ENCODE data around the gene GULP1. TPM values are rescaled to one million over a fixed set of nuclear protein-coding genes. Genes with fewer than 3 reads are reported as not detected.
"Not testable (repeated sequence)": the region's sequence is repeated elsewhere in the genome, so short reads cannot be mapped to it uniquely, and the experiment has no call there.

Gene GULP1
- polyA plus RNA-seq, 4 donors, result 7.1 to 33.7 (median 18.9) TPM

DNA sequence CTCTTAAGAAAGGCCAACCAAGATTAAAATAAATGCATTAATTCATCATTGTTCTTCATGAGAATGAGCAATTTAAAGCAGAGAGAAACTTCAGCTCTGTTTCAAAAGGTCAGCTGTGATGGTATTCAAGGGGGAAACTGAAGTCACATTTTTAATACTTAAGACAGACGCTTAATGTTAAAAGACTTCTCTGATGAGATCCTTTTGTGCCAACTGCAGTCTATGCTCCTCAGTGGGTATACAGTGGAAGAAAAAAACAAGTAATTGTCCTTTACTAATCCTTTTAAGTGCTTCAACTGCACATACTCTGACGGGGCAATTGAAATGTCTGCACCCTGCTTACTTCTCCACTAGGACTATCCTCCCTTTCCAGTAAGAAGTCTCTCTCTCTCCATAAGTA lies 309.7 kb downstream of the GULP1 start:
- no peak for FAIRE-seq
- H3K4me3 ChIP-seq (ENCODE audit: low read depth in 1 of 3, low read length in 3 of 3), result no peak overlapping the region
- H3K4me1 ChIP-seq (ENCODE audit: control insufficient read depth in 3 of 3, insufficient read depth in 2 of 3, low read depth in 1 of 3, low read length in 2 of 3), result peaks cover 0 to 4% (median 0%) of the 10 kb centered on the region in 3 donors
- no peak overlapping the region for H3K27ac ChIP-seq (ENCODE audit: low read depth in 1 of 3, low read length in 2 of 3)
- DNase-seq, result no peak
- H3K36me3 ChIP-seq (ENCODE audit: control insufficient read depth in 3 of 3, insufficient read depth in 2 of 3, low read depth in 1 of 3, low read length in 3 of 3), result no peaks in the 10 kb centered on the region
- WGBS, 3 donors, result 70 to 88% (median 86%) methylated on average over 2 of the region's 2 CpGs
- H3K9me3 ChIP-seq (ENCODE audit: control insufficient read depth in 2 of 2, insufficient read depth in 1 of 2, low read depth in 1 of 2, low read length in 1 of 2), result peaks cover 0 to 4% of the 10 kb centered on the region in 2 donors
- no peaks in the 10 kb centered on the region for H3K27me3 ChIP-seq (ENCODE audit: control insufficient read depth in 3 of 3, insufficient read depth in 3 of 3, low read length in 3 of 3)

DNA sequence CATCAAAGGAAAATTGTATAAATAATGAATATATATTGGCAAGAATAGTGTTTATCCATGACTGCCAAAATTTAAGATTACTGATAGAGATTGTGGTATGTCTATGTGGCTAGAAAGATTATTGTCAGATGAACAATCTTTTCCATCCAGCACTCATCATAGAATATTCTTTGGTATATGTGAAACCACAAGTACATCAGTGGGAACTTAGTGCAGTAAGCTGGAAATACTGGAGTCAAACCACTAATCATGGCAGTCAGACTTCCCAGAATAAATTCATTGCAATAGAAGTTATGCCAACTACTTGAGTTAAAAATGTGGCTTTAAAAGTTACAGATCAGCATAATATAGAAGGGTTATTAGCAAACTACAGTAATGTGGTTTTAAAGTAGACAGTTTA lies 310.3 kb downstream of the GULP1 start:
- Histone ChIP-seq H3K27me3 (ENCODE audit: control insufficient read depth in 3 of 3, insufficient read depth in 3 of 3, low read length in 3 of 3) (no peaks in the 10 kb centered on the region), H3K4me1 (ENCODE audit: control insufficient read depth in 3 of 3, insufficient read depth in 2 of 3, low read depth in 1 of 3, low read length in 2 of 3) (peaks cover 0 to 4% (median 0%) of the 10 kb centered on the region in 3 donors), H3K36me3 (ENCODE audit: control insufficient read depth in 3 of 3, insufficient read depth in 2 of 3, low read depth in 1 of 3, low read length in 3 of 3) (no peaks in the 10 kb centered on the region), H3K27ac (ENCODE audit: low read depth in 1 of 3, low read length in 2 of 3) (no peak overlapping the region), H3K9me3 (ENCODE audit: control insufficient read depth in 2 of 2, insufficient read depth in 1 of 2, low read depth in 1 of 2, low read length in 1 of 2) (peaks cover 0 to 4% of the 10 kb centered on the region in 2 donors), H3K4me3 (ENCODE audit: low read depth in 1 of 3, low read length in 3 of 3) (no peak overlapping the region)
- DNase-seq (no peak), FAIRE-seq (no peak)

DNA sequence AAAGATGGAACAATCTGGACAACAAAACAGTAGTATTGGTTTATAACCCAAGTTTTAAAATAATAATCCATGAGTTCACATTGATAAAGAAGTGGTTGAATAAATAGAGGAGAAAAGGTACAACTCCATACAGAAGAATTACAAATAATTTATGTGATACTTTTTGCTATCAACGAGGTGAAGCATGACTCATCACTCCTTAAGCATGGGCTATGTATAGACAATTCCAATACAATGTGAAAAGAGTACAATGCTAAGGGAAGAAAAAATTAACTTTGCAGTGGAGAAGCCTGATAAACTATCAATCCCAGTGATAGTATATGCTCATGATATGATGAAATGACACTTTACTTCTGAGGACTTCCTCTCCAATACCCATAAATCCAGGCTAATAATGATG lies 312.9 kb downstream of the GULP1 start:
- Histone ChIP-seq H3K4me3 (ENCODE audit: low read depth in 1 of 3, low read length in 3 of 3) (no peak overlapping the region), H3K36me3 (ENCODE audit: control insufficient read depth in 3 of 3, insufficient read depth in 2 of 3, low read depth in 1 of 3, low read length in 3 of 3) (no peaks in the 10 kb centered on the region), H3K27ac (ENCODE audit: low read depth in 1 of 3, low read length in 2 of 3) (no peak overlapping the region), H3K4me1 (ENCODE audit: control insufficient read depth in 3 of 3, insufficient read depth in 2 of 3, low read depth in 1 of 3, low read length in 2 of 3) (no peaks in the 10 kb centered on the region), H3K9me3 (ENCODE audit: control insufficient read depth in 2 of 2, insufficient read depth in 1 of 2, low read depth in 1 of 2, low read length in 1 of 2) (peaks cover 0 to 4% of the 10 kb centered on the region in 2 donors), H3K27me3 (ENCODE audit: control insufficient read depth in 3 of 3, insufficient read depth in 3 of 3, low read length in 3 of 3) (no peaks in the 10 kb centered on the region)
- no peak for FAIRE-seq
- WGBS, 3 donors, result 33 to 60% (median 39%) methylated on average over 1 of the region's 1 CpG
- DNase-seq, result no peak

GRCh38 chr2:188605609-188606584 lies 314.2 kb downstream of the GULP1 start:
- not testable (repeated sequence) for H3K9me3 ChIP-seq (ENCODE audit: control insufficient read depth in 2 of 2, insufficient read depth in 1 of 2, low read depth in 1 of 2, low read length in 1 of 2); H3K4me3 ChIP-seq (ENCODE audit: low read depth in 1 of 3, low read length in 3 of 3); H3K36me3 ChIP-seq (ENCODE audit: control insufficient read depth in 3 of 3, insufficient read depth in 2 of 3, low read depth in 1 of 3, low read length in 3 of 3); H3K4me1 ChIP-seq (ENCODE audit: control insufficient read depth in 3 of 3, insufficient read depth in 2 of 3, low read depth in 1 of 3, low read length in 2 of 3); FAIRE-seq; DNase-seq; H3K27ac ChIP-seq (ENCODE audit: low read depth in 1 of 3, low read length in 2 of 3); H3K27me3 ChIP-seq (ENCODE audit: control insufficient read depth in 3 of 3, insufficient read depth in 3 of 3, low read length in 3 of 3)
- WGBS, 3 donors, result 92 to 95% (median 94%) methylated on average over 30 to 37 of the region's 39 CpGs

DNA sequence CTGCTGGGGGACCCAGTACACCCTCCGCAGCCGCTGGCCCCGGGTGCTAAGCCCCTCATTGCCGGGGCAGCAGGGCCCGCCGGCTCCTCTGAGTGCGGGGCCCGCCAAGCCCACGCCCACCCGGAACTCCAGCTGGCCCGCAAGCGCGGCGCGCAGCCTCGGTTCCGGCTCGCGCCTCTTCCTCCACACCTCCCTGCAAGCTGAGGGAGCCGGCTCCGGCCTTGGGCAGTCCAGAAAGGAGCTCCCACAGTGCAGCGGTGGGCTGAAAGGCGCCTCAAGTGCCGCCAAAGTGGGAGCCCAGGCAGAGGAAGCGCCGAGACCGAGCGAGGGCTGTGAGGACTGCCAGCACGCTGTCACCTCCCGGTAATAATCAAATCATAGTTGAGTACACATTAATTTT lies 314.9 kb downstream of the GULP1 start:
- not testable (repeated sequence) for H3K27me3 ChIP-seq (ENCODE audit: control insufficient read depth in 3 of 3, insufficient read depth in 3 of 3, low read length in 3 of 3); H3K36me3 ChIP-seq (ENCODE audit: control insufficient read depth in 3 of 3, insufficient read depth in 2 of 3, low read depth in 1 of 3, low read length in 3 of 3); H3K4me1 ChIP-seq (ENCODE audit: control insufficient read depth in 3 of 3, insufficient read depth in 2 of 3, low read depth in 1 of 3, low read length in 2 of 3); H3K4me3 ChIP-seq (ENCODE audit: low read depth in 1 of 3, low read length in 3 of 3); H3K9me3 ChIP-seq (ENCODE audit: control insufficient read depth in 2 of 2, insufficient read depth in 1 of 2, low read depth in 1 of 2, low read length in 1 of 2); FAIRE-seq; DNase-seq; H3K27ac ChIP-seq (ENCODE audit: low read depth in 1 of 3, low read length in 2 of 3)
- 93 to 97% (median 96%) methylated on average over 24 to 30 of the region's 30 CpGs for WGBS, 3 donors

DNA sequence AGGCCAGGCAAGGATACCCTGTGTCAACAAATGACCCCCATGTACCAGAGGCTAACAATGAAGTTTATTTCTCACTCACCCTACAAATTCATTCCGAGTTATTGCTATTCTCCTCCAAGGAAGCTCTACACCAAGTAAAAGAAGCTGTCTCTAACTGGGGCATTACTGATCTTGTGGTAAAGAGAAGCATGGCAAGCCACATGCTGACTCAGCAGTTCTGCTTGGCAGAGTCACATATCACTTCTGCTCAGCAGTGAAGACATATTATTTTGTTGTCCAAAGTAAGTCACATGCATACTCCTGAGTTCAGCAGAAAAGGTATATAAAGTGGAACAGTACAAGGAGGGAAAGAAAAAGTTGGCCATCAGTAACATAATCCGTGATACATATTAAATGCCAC lies 315.8 kb downstream of the GULP1 start:
- no peak overlapping the region for H3K4me3 ChIP-seq (ENCODE audit: low read depth in 1 of 3, low read length in 3 of 3)
- H3K27me3 ChIP-seq (ENCODE audit: control insufficient read depth in 3 of 3, insufficient read depth in 3 of 3, low read length in 3 of 3), result no peaks in the 10 kb centered on the region
- DNase-seq (no peak), FAIRE-seq (no peak)
- no peaks in the 10 kb centered on the region for H3K36me3 ChIP-seq (ENCODE audit: control insufficient read depth in 3 of 3, insufficient read depth in 2 of 3, low read depth in 1 of 3, low read length in 3 of 3)
- H3K9me3 ChIP-seq (ENCODE audit: control insufficient read depth in 2 of 2, insufficient read depth in 1 of 2, low read depth in 1 of 2, low read length in 1 of 2), result peaks cover 0 to 4% of the 10 kb centered on the region in 2 donors
- no peak overlapping the region for H3K27ac ChIP-seq (ENCODE audit: low read depth in 1 of 3, low read length in 2 of 3)
- no peaks in the 10 kb centered on the region for H3K4me1 ChIP-seq (ENCODE audit: control insufficient read depth in 3 of 3, insufficient read depth in 2 of 3, low read depth in 1 of 3, low read length in 2 of 3)
- WGBS, 3 donors, result 37 to 44% (median 41%) methylated on average over 2 of the region's 2 CpGs

DNA sequence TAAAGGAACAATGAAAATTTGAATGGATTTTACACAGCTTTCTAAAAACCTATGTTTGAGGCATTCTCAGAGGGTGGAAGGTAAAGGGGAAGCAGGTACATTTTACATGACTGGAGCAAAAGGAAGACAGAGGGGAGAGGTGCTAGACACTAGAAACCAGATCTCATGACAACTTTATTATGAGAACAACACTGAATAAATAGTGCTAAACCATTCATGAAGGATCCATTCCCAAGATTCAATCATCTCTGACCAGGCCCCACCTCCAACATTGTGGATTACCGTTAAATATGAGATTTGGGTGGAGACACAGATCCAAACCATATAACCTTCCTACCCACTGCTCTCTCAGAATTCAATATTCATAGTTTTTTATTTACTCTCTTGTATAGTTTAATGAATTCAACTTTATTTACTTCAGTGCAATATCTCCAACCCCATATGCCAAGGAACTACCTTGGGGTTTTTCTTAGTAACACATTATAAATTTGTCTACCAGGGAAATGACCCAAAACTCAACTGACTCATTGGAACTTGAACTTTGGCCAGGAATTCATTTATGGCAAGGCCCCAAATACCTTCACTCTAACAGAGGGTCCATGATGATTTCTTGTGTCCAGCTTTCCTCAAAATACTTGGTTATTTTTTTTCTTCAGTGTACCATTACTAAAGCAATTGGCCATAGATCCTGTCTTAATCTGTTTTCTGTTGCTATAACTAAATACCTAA lies 317.8 kb downstream of the GULP1 start:
- FAIRE-seq (no peak), DNase-seq (no peak)
- Histone ChIP-seq H3K4me1 (ENCODE audit: control insufficient read depth in 3 of 3, insufficient read depth in 2 of 3, low read depth in 1 of 3, low read length in 2 of 3) (no peaks in the 10 kb centered on the region), H3K9me3 (ENCODE audit: control insufficient read depth in 2 of 2, insufficient read depth in 1 of 2, low read depth in 1 of 2, low read length in 1 of 2) (peaks cover 0 to 4% of the 10 kb centered on the region in 2 donors), H3K27ac (ENCODE audit: low read depth in 1 of 3, low read length in 2 of 3) (no peak overlapping the region), H3K4me3 (ENCODE audit: low read depth in 1 of 3, low read length in 3 of 3) (no peak overlapping the region), H3K36me3 (ENCODE audit: control insufficient read depth in 3 of 3, insufficient read depth in 2 of 3, low read depth in 1 of 3, low read length in 3 of 3) (no peaks in the 10 kb centered on the region), H3K27me3 (ENCODE audit: control insufficient read depth in 3 of 3, insufficient read depth in 3 of 3, low read length in 3 of 3) (no peaks in the 10 kb centered on the region)
- 90 to 100% (median 96%) methylated on average over 1 of the region's 1 CpG for WGBS, 3 donors

GRCh38 chr2:188610050-188610444 lies 318.4 kb downstream of the GULP1 start:
- WGBS, 3 donors, result 72 to 91% (median 82%) methylated on average over 2 of the region's 2 CpGs
- Histone ChIP-seq H3K27ac (ENCODE audit: low read depth in 1 of 3, low read length in 2 of 3) (peak overlapping the region in 1 of 3 donors; percentile 19), H3K36me3 (ENCODE audit: control insufficient read depth in 3 of 3, insufficient read depth in 2 of 3, low read depth in 1 of 3, low read length in 3 of 3) (no peaks in the 10 kb centered on the region), H3K27me3 (ENCODE audit: control insufficient read depth in 3 of 3, insufficient read depth in 3 of 3, low read length in 3 of 3) (no peaks in the 10 kb centered on the region), H3K4me1 (ENCODE audit: control insufficient read depth in 3 of 3, insufficient read depth in 2 of 3, low read depth in 1 of 3, low read length in 2 of 3) (no peaks in the 10 kb centered on the region), H3K9me3 (ENCODE audit: control insufficient read depth in 2 of 2, insufficient read depth in 1 of 2, low read depth in 1 of 2, low read length in 1 of 2) (peaks cover 0 to 4% of the 10 kb centered on the region in 2 donors), H3K4me3 (ENCODE audit: low read depth in 1 of 3, low read length in 3 of 3) (no peak overlapping the region)
- FAIRE-seq, result no peak
- no peak for DNase-seq

Measured in small intestine (tissue), 7 donors.